ENCODE measurements around the gene PSMD12. TPM values are rescaled to one million over a fixed set of nuclear protein-coding genes. Genes with fewer than 3 reads are reported as not detected.
"Not testable (repeated sequence)": the region's sequence is repeated elsewhere in the genome, so short reads cannot be mapped to it uniquely, and the experiment has no call there.

The PSMD12 gene
- total RNA-seq, 1 donor from 2014 or later = 39.7 TPM

DNA sequence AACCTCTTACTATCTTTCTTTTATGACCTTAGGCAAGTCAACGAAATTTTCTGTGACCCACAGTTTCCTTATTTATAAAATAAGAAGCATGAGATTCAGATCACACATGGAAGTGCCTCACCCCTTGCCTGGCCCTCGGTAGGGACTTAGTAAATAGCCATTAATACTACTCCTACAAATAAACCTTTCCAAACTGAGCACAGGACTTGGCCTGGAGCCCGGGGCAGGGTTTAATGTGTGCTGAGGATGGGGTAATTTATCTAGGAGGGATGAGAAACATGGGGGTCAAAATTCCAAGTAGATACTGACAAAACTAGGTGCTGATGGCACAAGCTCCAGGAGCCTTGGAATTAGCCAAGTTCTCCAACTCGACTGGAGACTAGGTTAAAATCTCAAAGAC, 45.7 kb upstream of the PSMD12 start:
- Histone ChIP-seq H3K27me3 (no peaks in the 10 kb centered on the region), H3K79me2 (ENCODE audit: low read depth) (no peaks in the 10 kb centered on the region), H3K9me3 (ENCODE audit: low read depth) (no peaks in the 10 kb centered on the region), H3K4me3 (no peak overlapping the region), H3K36me3 (no peaks in the 10 kb centered on the region), H3K4me1 (no peaks in the 10 kb centered on the region), H2AFZ (replicated peaks) (no peak overlapping the region), H3F3A (ENCODE audit: low read depth) (no peaks in the 10 kb centered on the region), H3K27ac (no peak overlapping the region), H3K4me2 (no peak overlapping the region), H4K20me1 (ENCODE audit: low read depth) (no peaks in the 10 kb centered on the region), H3K9ac (no peak overlapping the region)
- TF ChIP-seq EZH2 (IDR thresholded peaks at IDR 0.05) = no peak
- TF ChIP-seq EZH2phosphoT487 (IDR thresholded peaks at IDR 0.05) = no peak
- TF ChIP-seq, protein P1, sequence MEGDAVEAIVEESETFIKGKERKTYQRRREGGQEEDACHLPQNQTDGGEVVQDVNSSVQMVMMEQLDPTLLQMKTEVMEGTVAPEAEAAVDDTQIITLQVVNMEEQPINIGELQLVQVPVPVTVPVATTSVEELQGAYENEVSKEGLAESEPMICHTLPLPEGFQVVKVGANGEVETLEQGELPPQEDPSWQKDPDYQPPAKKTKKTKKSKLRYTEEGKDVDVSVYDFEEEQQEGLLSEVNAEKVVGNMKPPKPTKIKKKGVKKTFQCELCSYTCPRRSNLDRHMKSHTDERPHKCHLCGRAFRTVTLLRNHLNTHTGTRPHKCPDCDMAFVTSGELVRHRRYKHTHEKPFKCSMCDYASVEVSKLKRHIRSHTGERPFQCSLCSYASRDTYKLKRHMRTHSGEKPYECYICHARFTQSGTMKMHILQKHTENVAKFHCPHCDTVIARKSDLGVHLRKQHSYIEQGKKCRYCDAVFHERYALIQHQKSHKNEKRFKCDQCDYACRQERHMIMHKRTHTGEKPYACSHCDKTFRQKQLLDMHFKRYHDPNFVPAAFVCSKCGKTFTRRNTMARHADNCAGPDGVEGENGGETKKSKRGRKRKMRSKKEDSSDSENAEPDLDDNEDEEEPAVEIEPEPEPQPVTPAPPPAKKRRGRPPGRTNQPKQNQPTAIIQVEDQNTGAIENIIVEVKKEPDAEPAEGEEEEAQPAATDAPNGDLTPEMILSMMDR (IDR thresholded peaks at IDR 0.05) = no peak
- Mint-ChIP-seq H3K27ac (no peak overlapping the region), H3K27me3 (ENCODE audit: insufficient read depth, low read depth) (peaks cover 6% of the 10 kb centered on the region), H3K36me3 (peaks cover 13% of the 10 kb centered on the region), H3K4me3 (no peak overlapping the region), H3K9me3 (peaks cover 22% of the 10 kb centered on the region), H3K4me1 (no peaks in the 10 kb centered on the region)
- no peak for DNase-seq (ENCODE audit: low spot score)

DNA sequence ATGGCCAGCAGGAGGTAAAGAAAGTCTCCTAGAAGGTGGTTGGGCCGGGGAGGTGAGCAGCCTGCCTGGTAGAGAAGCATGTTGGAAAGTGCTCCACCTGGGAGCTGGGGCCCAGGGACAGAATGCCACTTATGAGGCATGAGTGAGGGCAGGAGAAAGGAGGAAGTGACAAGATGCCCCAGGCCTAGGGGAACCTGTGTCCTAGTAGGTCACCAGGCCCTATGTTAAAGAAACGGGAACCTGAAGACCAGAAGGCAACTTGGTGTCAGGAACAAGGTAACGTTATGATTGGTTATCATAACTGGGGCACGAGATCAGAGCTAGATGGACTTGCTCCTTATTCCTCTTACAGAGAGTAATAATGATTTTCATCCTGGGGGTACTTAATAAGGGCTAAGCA, 45.0 kb upstream of the PSMD12 start:
- Histone ChIP-seq H3K9me3 (ENCODE audit: low read depth) (no peaks in the 10 kb centered on the region), H3F3A (ENCODE audit: low read depth) (no peaks in the 10 kb centered on the region), H3K4me3 (no peak overlapping the region), H4K20me1 (ENCODE audit: low read depth) (no peaks in the 10 kb centered on the region), H3K36me3 (no peaks in the 10 kb centered on the region), H3K27ac (no peak overlapping the region), H3K79me2 (ENCODE audit: low read depth) (no peaks in the 10 kb centered on the region), H3K27me3 (no peaks in the 10 kb centered on the region), H3K4me1 (no peaks in the 10 kb centered on the region), H2AFZ (replicated peaks) (no peak overlapping the region), H3K4me2 (no peak overlapping the region), H3K9ac (no peak overlapping the region)
- Mint-ChIP-seq H3K36me3 (peaks cover 13% of the 10 kb centered on the region), H3K27ac (no peak overlapping the region), H3K9me3 (peaks cover 22% of the 10 kb centered on the region), H3K4me1 (no peaks in the 10 kb centered on the region), H3K27me3 (ENCODE audit: insufficient read depth, low read depth) (peaks cover 6% of the 10 kb centered on the region), H3K4me3 (no peak overlapping the region)
- TF ChIP-seq EZH2phosphoT487 (IDR thresholded peaks at IDR 0.05) (no peak), EZH2 (IDR thresholded peaks at IDR 0.05) (no peak)
- TF ChIP-seq, protein P1 (IDR thresholded peaks at IDR 0.05) = no peak
- DNase-seq (ENCODE audit: low spot score) = no peak

DNA sequence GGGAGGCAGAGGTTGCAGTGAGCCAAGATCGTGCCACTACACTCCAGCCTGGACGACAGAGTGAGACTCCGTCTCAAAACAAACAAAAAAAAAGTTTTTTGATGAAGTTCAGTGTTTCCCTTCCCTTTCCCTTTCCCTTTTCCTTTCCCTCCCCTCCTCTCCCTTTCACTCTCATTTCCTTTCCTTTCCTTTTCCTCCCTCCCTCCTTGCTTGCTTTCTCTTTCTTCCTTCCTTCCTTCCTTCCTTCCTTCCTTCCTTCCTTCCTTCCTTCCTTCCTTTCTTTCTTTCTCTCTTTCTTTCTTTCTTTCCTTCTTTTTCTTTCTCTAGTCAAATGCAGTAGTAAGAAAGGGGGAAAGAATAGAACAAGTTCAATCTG, 42.1 kb upstream of the PSMD12 start:
- not testable (repeated sequence) for H3K9ac ChIP-seq; H2AFZ ChIP-seq (replicated peaks); H3K27me3 ChIP-seq; H3K36me3 ChIP-seq; H3K4me3 ChIP-seq; H3K79me2 ChIP-seq (ENCODE audit: low read depth); H3K4me1 Mint-ChIP-seq; H3K27ac Mint-ChIP-seq; H3K9me3 ChIP-seq (ENCODE audit: low read depth); H3K9me3 Mint-ChIP-seq; H3F3A ChIP-seq (ENCODE audit: low read depth); H3K27ac ChIP-seq; DNase-seq (ENCODE audit: low spot score); H4K20me1 ChIP-seq (ENCODE audit: low read depth); H3K27me3 Mint-ChIP-seq (ENCODE audit: insufficient read depth, low read depth); H3K4me1 ChIP-seq; H3K4me3 Mint-ChIP-seq; H3K4me2 ChIP-seq
- H3K36me3 Mint-ChIP-seq = peaks cover 13% of the 10 kb centered on the region

DNA sequence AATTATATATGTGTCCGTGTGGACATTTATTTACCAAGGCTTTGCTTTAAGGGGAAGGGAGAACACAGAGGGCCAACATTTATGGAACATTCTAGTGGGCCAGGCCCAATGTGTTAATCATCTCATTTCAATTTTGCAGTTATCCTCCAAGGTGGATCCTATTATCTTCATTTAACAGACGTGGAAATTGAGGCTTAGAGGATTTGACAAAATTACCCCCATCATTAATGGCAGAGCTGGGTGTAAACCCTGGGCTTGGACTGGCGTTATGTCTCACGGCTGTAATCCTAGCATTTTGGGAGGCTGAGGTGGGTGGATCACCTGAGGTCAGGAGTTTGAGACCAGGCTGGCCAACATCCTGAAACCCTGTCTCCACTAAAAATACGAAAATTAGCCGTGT, 37.1 kb upstream of the PSMD12 start:
- Histone ChIP-seq H3K36me3 (no peaks in the 10 kb centered on the region), H3K4me1 (no peaks in the 10 kb centered on the region), H3K4me2 (no peak overlapping the region), H2AFZ (replicated peaks) (no peak overlapping the region), H3K9ac (no peak overlapping the region), H3K27me3 (no peaks in the 10 kb centered on the region), H3K9me3 (ENCODE audit: low read depth) (no peaks in the 10 kb centered on the region), H3F3A (ENCODE audit: low read depth) (no peaks in the 10 kb centered on the region), H3K4me3 (no peak overlapping the region), H3K79me2 (ENCODE audit: low read depth) (no peaks in the 10 kb centered on the region), H3K27ac (no peak overlapping the region), H4K20me1 (ENCODE audit: low read depth) (no peaks in the 10 kb centered on the region)
- Mint-ChIP-seq H3K27me3 (ENCODE audit: insufficient read depth, low read depth) (peaks cover 3% of the 10 kb centered on the region), H3K36me3 (peaks cover 9% of the 10 kb centered on the region), H3K4me3 (no peak overlapping the region), H3K4me1 (no peaks in the 10 kb centered on the region), H3K27ac (no peak overlapping the region), H3K9me3 (peaks cover 5% of the 10 kb centered on the region)
- TF ChIP-seq EZH2phosphoT487 (IDR thresholded peaks at IDR 0.05) (no peak), EZH2 (IDR thresholded peaks at IDR 0.05) (no peak)
- TF ChIP-seq, protein P1 (IDR thresholded peaks at IDR 0.05) = no peak
- DNase-seq (ENCODE audit: low spot score) = no peak

Measured in neural progenitor cell (in vitro differentiated cells).